Measurements from ENCODE around the gene MAMLD1. TPM values are rescaled to one million over a fixed set of nuclear protein-coding genes. Genes with fewer than 3 reads are reported as not detected.

Gene MAMLD1
- total and polyA plus RNA-seq, 12 donors = 1.4 to 11.2 (median 6.5) TPM

DNA sequence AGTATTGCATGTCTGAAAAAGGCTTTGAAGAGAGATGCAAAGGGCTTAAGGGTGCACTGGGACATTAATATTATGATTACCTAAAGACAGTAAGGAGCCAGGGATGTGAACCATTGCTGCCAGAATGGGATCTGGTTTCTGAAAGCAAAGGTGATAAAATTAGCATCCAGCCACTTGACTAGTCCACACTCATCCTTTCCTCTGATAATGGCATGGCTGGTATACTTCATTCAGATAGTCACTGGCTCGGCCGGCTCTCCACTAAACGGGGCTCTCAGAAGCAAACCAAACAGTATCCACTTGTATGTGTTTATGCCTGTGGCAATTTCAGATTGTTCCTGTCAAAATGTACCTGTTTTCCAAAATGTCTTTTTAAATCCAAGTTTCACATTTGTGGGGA is 46.4 kb downstream of the MAMLD1 start:
- Histone ChIP-seq H3K4me1 (replicated peaks in 1 of 2) (no peaks in the 10 kb centered on the region), H3K27me3 (no peaks in the 10 kb centered on the region), H3K4me3 (no peak overlapping the region), H3K36me3 (replicated peaks in 1 of 2) (no peaks in the 10 kb centered on the region), H3K9me3 (replicated peaks in 1 of 3) (no peaks in the 10 kb centered on the region), H3K27ac (no peak overlapping the region)
- intact Hi-C loops (cut with DNase I) = no loop called here
- 87 to 94% (median 90%) methylated on average over 3 of the region's 3 CpGs for WGBS, 4 donors
- no peak for TF ChIP-seq POLR2A (IDR thresholded peaks at IDR 0.05)
- TF ChIP-seq, protein P1, sequence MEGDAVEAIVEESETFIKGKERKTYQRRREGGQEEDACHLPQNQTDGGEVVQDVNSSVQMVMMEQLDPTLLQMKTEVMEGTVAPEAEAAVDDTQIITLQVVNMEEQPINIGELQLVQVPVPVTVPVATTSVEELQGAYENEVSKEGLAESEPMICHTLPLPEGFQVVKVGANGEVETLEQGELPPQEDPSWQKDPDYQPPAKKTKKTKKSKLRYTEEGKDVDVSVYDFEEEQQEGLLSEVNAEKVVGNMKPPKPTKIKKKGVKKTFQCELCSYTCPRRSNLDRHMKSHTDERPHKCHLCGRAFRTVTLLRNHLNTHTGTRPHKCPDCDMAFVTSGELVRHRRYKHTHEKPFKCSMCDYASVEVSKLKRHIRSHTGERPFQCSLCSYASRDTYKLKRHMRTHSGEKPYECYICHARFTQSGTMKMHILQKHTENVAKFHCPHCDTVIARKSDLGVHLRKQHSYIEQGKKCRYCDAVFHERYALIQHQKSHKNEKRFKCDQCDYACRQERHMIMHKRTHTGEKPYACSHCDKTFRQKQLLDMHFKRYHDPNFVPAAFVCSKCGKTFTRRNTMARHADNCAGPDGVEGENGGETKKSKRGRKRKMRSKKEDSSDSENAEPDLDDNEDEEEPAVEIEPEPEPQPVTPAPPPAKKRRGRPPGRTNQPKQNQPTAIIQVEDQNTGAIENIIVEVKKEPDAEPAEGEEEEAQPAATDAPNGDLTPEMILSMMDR (IDR thresholded peaks at IDR 0.05) = no peak
- DNase-seq = no peak

DNA sequence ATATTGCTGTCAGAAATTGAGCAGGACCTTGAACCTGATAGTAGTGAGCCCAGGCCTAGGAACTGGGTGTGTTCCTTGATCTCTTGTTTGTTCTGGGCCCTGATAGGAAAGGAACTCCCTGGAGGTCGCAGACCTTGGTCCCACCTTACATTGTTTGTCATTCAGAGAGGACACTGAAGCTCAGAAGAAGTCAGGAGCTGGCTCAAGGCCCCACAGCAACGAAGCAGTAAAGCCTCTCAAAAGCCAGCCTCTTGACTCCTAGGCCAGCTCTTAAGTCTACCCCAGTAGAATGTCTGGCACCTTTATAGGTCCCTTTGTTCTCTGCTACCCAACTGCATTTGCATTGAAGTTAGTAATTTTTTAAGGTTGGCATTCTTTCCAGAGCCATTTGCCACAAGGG is 46.8 kb downstream of the MAMLD1 start:
- H3K9me3 ChIP-seq (replicated peaks in 1 of 3) = no peaks in the 10 kb centered on the region
- DNase-seq = no peak
- H3K27ac ChIP-seq = no peak overlapping the region
- intact Hi-C loops (cut with DNase I) = loop anchor here in 1 of 2 donors (10.0 kb wide), 1 partner anchor 55 kb away; no protein-coding TSS in a partner anchor
- no peaks in the 10 kb centered on the region for H3K36me3 ChIP-seq (replicated peaks in 1 of 2)
- TF ChIP-seq, protein P1 (IDR thresholded peaks at IDR 0.05) = no peak
- no peak for TF ChIP-seq POLR2A (IDR thresholded peaks at IDR 0.05)
- H3K4me3 ChIP-seq = no peak overlapping the region
- H3K4me1 ChIP-seq (replicated peaks in 1 of 2) = no peaks in the 10 kb centered on the region
- H3K27me3 ChIP-seq = no peaks in the 10 kb centered on the region
- 44 to 91% (median 59%) methylated on average over 1 to 2 of the region's 2 CpGs for WGBS, 4 donors

DNA sequence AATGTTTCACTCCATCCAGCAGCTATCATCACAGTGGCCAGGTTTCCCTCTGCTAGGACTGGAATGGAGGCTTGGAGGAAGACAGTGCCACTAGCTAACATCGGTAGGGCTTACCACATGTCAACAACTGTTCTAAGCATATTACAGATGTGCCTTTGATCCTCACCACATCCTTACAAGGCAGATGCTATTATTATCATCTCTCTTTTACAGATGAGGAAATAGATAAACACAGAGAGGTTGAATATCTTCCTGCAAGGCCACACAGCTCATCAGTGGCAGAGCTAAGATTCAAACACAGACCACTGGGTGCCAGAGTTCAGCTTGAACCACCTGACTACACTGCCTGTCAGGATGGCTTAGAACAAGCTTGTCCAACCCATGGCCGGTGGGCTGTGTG is 47.4 kb downstream of the MAMLD1 start:
- no peaks in the 10 kb centered on the region for H3K4me1 ChIP-seq (replicated peaks in 1 of 2)
- no peaks in the 10 kb centered on the region for H3K9me3 ChIP-seq (replicated peaks in 1 of 3)
- no peaks in the 10 kb centered on the region for H3K27me3 ChIP-seq
- 65 to 79% (median 72%) methylated on average over 2 of the region's 2 CpGs for WGBS, 4 donors
- intact Hi-C loops (cut with DNase I) = loop anchor here in 1 of 2 donors (10.0 kb wide), 1 partner anchor 56 kb away; no protein-coding TSS in a partner anchor
- no peak overlapping the region for H3K27ac ChIP-seq
- no peak for DNase-seq
- H3K36me3 ChIP-seq (replicated peaks in 1 of 2) = no peaks in the 10 kb centered on the region
- TF ChIP-seq, protein P1 (IDR thresholded peaks at IDR 0.05) = no peak
- no peak for TF ChIP-seq POLR2A (IDR thresholded peaks at IDR 0.05)
- no peak overlapping the region for H3K4me3 ChIP-seq

DNA sequence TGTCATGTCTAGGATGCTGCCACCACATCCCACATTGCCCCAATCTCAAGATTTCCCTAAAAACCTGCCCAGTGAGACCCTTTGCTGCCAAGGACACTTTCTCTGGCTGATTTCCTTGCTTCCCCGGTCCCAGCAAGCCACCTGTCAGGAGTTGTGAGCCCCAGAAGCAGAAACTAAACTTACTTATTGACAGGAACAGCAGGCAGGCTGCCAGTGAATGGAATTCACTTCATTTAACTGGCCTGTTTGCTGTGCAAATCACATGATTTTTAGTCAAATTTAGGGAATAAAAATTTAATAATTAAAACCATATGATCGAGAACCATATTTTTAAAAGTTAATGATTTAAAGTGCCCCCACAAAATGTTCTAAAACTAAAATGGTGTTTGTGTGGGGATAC is 48.5 kb downstream of the MAMLD1 start:
- Histone ChIP-seq H3K36me3 (replicated peaks in 1 of 2) (no peaks in the 10 kb centered on the region), H3K27me3 (no peaks in the 10 kb centered on the region), H3K27ac (no peak overlapping the region), H3K4me3 (no peak overlapping the region), H3K4me1 (replicated peaks in 1 of 2) (no peaks in the 10 kb centered on the region), H3K9me3 (replicated peaks in 1 of 3) (no peaks in the 10 kb centered on the region)
- intact Hi-C loops (cut with DNase I) = loop anchor here in 1 of 2 donors (10.0 kb wide), 1 partner anchor 57 kb away; no protein-coding TSS in a partner anchor
- 62 to 93% (median 72%) methylated on average over 1 to 2 of the region's 2 CpGs for WGBS, 4 donors
- no peak for DNase-seq
- TF ChIP-seq POLR2A (IDR thresholded peaks at IDR 0.05) = no peak
- TF ChIP-seq, protein P1 (IDR thresholded peaks at IDR 0.05) = no peak
